MM.1S (cell line): ENCODE results near the gene RBM28.

Experiments
- DNase-seq: peaks from one replicate; pipeline ENCODE4 v3.0.0-alpha.2; 2015
- H2AFZ ChIP-seq: fragments of 300-600 bp; sonication (generic); 2 replicates; pipeline ENCODE4 v1.6.0; 2016; ENCODE audit warnings: antibody characterized with exemption, low read length
- H3F3A ChIP-seq: fragments of 300-600 bp; sonication (generic); 2 replicates; pipeline ENCODE4 v1.6.1; 2016; ENCODE audit warnings: mild to moderate bottlenecking, antibody characterized with exemption, low read length, moderate library complexity, mixed read lengths; ENCODE audit not compliant: insufficient read depth
- H3K27ac ChIP-seq: fragments of 300-600 bp; sonication (generic); 2 replicates; pipeline ENCODE4 v1.5.1; 2016; ENCODE audit warnings: mild to moderate bottlenecking, low read length
- H3K27me3 ChIP-seq: fragments of 300-600 bp; sonication (generic); replicated peaks from 2 replicates; pipeline ENCODE4 v1.6.0; 2016; ENCODE audit warnings: low read length; ENCODE audit not compliant: insufficient read depth
- H3K36me3 ChIP-seq: fragments of 300-600 bp; sonication (generic); replicated peaks from 2 replicates; pipeline ENCODE4 v1.6.1; 2016; ENCODE audit warnings: mild to moderate bottlenecking, low read length, mixed read lengths; ENCODE audit not compliant: insufficient read depth
- H3K4me1 ChIP-seq: fragments of 300-600 bp; sonication (generic); 2 replicates; pipeline ENCODE4 v1.6.1; 2016; ENCODE audit warnings: low read length, mixed read lengths
- H3K4me2 ChIP-seq: fragments of 300-600 bp; sonication (generic); 2 replicates; pipeline ENCODE4 v1.6.0; 2016; ENCODE audit warnings: low read depth, low read length
- H3K4me3 ChIP-seq: fragments of 300-600 bp; sonication (generic); 2 replicates; pipeline ENCODE4 v1.5.1; 2016; ENCODE audit warnings: low read length, mixed read lengths
- H3K79me2 ChIP-seq: fragments of 300-600 bp; sonication (generic); 2 replicates; pipeline ENCODE4 v1.6.1; 2016; ENCODE audit warnings: mixed run types, low read length, mixed read lengths
- H3K9ac ChIP-seq: fragments of 300-600 bp; sonication (generic); 2 replicates; pipeline ENCODE4 v1.6.1; 2016; ENCODE audit warnings: low read length, mixed read lengths
- H3K9me2 ChIP-seq: fragments of 300-600 bp; sonication (generic); replicated peaks from 2 replicates; pipeline ENCODE4 v1.6.1; 2016; ENCODE audit warnings: mild to moderate bottlenecking, low read length, mixed read lengths; ENCODE audit not compliant: insufficient read depth
- H3K9me3 ChIP-seq: fragments of 300-600 bp; sonication (generic); replicated peaks from 2 replicates; pipeline ENCODE4 v1.6.1; 2016; ENCODE audit warnings: mild to moderate bottlenecking, low read length, mixed read lengths; ENCODE audit not compliant: insufficient read depth
- H4K20me1 ChIP-seq: fragments of 300-600 bp; sonication (generic); 2 replicates; pipeline ENCODE4 v1.6.1; 2016; ENCODE audit warnings: mild to moderate bottlenecking, low read length, moderate library complexity, mixed read lengths; ENCODE audit not compliant: insufficient read depth
- CTCF ChIP-seq: fragments of 300-600 bp; sonication (generic); IDR thresholded peaks from 2 replicates; pipeline ENCODE4 v1.5.1; 2016; ENCODE audit warnings: antibody characterized with exemption, low read length, mixed read lengths
- EZH2 ChIP-seq: fragments of 300-600 bp; sonication (generic); optimal IDR thresholded peaks from 2 replicates; pipeline ENCODE3; 2017; ENCODE audit warnings: low read depth, mild to moderate bottlenecking, antibody characterized with exemption, low read length, mixed read lengths
- EZH2phosphoT487 ChIP-seq: fragments of 300-600 bp; sonication (generic); IDR thresholded peaks from 2 replicates; pipeline ENCODE4 v1.6.1; 2018; ENCODE audit warnings: antibody characterized with exemption, low read length

Gene RBM28

GRCh38 chr7:128344431-128344774 lies 695 bp upstream of the RBM28 start:
- TF ChIP-seq EZH2: no peak
- no peak for TF ChIP-seq EZH2phosphoT487
- no peak for TF ChIP-seq CTCF
- H3K27ac ChIP-seq: no peak overlapping the region
- peaks cover 42% of the 10 kb centered on the region for H3K79me2 ChIP-seq
- H3K4me2 ChIP-seq: peak overlapping the region; percentile 79; the same call in 1 of the 2 replicates
- H4K20me1 ChIP-seq: 0 out of 2 replicates have a peak, but pooled peaks cover 5% of the 10 kb centered on the region
- H2AFZ ChIP-seq: peak overlapping the region; percentile 97
- DNase-seq: no peak
- H3F3A ChIP-seq: peaks cover 7% of the 10 kb centered on the region
- 0 out of 2 replicates have a peak, but pooled peaks cover 8% of the 10 kb centered on the region for H3K4me1 ChIP-seq
- no peak overlapping the region for H3K9ac ChIP-seq
- no peaks in the 10 kb centered on the region for H3K9me3 ChIP-seq
- H3K27me3 ChIP-seq: peaks cover 13% of the 10 kb centered on the region
- H3K36me3 ChIP-seq: no peaks in the 10 kb centered on the region
- H3K4me3 ChIP-seq: peak overlapping the region; percentile 80; the same call in 1 of the 2 replicates
- H3K9me2 ChIP-seq: no peaks in the 10 kb centered on the region

DNA sequence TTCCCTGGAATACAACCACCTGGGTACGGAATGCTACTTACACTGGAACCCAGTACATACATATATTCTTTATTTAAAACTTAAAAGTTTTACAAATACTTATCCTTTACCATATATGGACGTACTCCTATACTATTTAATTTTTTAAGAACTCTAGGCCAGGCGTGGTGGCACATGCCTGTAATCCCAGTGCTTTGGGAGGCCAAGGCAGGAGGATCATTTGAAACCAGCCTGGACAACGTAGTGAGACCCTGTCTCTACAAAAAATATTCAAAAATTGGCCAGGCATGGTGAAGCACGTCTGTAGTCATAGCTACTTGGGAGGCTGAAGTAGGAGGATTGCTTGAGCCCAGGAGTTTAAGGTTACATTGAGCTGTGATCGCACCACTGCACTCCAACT lies 2.0 kb downstream of the RBM28 start:
- no peak overlapping the region for H3K27ac ChIP-seq
- peak overlapping the region; percentile 79; the same call in 1 of the 2 replicates for H3K4me2 ChIP-seq
- no peak for DNase-seq
- TF ChIP-seq EZH2: no peak
- TF ChIP-seq CTCF: no peak
- no peak for TF ChIP-seq EZH2phosphoT487
- H4K20me1 ChIP-seq: 0 out of 2 replicates have a peak, but pooled peaks cover 5% of the 10 kb centered on the region
- no peak overlapping the region for H3K9ac ChIP-seq
- no peaks in the 10 kb centered on the region for H3K27me3 ChIP-seq
- H3F3A ChIP-seq: peaks cover 7% of the 10 kb centered on the region
- H2AFZ ChIP-seq: no peak overlapping the region
- H3K9me3 ChIP-seq: no peaks in the 10 kb centered on the region
- peaks cover 47% of the 10 kb centered on the region for H3K79me2 ChIP-seq
- 0 out of 2 replicates have a peak, but pooled peaks cover 8% of the 10 kb centered on the region for H3K4me1 ChIP-seq
- peaks cover 19% of the 10 kb centered on the region for H3K36me3 ChIP-seq
- H3K9me2 ChIP-seq: no peaks in the 10 kb centered on the region
- H3K4me3 ChIP-seq: no peak overlapping the region

- DNase-seq: no peak
- Histone ChIP-seq H3K36me3 (peaks cover 43% of the 10 kb centered on the region), H3K9ac (no peak overlapping the region), H3K4me3 (no peak overlapping the region), H3F3A (no peaks in the 10 kb centered on the region), H3K27me3 (no peaks in the 10 kb centered on the region), H3K4me1 (no peaks in the 10 kb centered on the region), H4K20me1 (no peaks in the 10 kb centered on the region), H3K27ac (no peak overlapping the region), H3K4me2 (no peak overlapping the region), H3K79me2 (peaks cover 18% of the 10 kb centered on the region), H3K9me3 (no peaks in the 10 kb centered on the region), H2AFZ (no peak overlapping the region), H3K9me2 (no peaks in the 10 kb centered on the region)
- no peak for TF ChIP-seq CTCF
- TF ChIP-seq EZH2: no peak
- no peak for TF ChIP-seq EZH2phosphoT487
Observed at GRCh38 chr7:128335730-128336129, 8.0 kb downstream of the RBM28 start.
